GM15510 (cell line): ENCODE measurements around the gene MED16.

Experiments
- POLR2A ChIP-seq: IDR thresholded peaks from 3 replicates; pipeline ENCODE4 v1.6.1; 2011; ENCODE audit warnings: borderline replicate concordance; ENCODE audit not compliant: insufficient read length; ENCODE audit errors: extremely low read depth

Gene MED16

DNA sequence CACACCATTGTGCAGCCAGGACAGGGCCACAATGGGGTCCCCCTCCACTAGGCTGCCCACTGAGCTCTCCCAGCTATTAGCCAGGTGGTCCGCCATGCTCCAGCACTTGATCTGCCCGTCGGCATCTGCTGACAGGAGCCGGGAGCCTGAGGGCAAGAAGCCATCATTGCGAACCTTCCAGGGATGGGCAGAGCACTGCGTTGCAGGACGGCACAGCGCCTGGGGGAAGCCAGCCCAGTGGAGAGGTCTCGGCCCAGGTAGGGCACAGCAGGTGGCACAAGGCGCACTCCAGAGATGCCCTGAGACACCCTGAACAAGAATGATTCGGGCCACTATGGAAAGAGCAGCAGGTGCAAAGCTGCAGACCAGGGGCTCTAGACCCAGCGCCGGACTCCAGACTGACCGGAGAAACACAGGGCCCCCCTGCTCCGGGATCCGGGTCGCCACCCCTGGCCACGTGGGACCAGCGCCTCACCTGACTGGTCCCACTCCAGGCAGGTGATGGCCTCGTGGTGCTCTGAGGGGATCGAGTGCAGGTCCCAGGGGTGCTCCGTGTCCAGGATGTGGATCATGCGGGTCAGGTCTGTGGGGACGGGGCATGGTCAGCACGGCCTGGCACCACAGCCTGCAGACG lies 3.2 kb downstream of the MED16 start:
- TF ChIP-seq POLR2A, result no peak

DNA sequence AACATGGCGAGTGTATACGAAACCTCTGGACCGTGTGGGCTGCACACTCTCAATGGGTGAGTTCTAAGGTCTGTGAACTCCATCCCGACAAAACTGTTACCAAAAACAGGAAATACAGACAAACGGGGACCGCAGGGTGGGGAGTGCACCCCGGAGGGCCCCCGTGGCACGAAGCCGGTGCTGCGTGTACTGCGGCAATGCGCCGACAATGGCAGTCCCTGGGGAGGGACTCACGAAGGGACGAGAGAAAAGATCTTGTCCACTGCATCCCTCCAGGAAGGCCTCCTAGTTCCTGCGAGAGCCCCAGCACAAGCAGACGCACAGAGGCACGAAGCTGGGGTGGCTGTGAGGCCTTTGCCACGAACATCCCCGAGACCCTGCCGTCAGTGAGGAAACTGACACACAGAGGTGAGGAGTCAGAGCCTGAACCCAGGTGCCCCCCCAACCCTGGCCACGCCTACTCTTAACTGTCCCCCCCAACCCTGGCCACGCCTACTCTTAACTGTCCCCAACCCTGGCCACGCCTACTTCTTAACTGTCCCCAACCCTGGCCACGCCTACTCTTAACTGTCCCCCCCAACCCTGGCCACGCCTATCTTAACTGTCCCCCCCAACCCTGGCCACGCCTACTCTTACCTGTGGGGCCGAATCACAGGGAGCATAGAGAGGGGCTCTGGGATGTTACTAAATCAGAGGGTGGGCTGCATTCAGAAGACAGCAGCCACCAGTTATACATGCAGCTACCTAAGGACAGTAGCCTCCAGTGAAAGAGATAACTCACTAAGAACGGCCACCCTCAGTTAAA lies 4.2 kb downstream of the MED16 start:
- no peak for TF ChIP-seq POLR2A

DNA sequence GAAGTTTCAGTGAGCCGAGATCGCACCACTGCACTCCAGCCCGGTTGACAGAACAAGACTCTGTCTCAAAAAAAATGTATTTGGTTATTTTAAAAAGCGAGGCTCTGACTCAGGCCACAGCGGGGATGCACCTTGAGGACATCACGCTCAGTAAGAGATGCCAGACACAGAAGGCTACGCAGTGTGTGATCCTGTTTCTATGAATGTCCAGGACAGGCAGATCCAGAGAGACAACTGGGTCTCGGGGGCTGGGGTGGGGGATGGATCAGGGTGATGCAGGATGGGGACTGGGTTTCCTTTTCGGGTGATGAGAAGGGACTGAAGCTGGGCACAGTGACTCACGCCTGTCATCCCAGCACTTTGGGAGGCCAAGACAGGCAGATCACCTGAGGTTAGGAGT lies 5.4 kb downstream of the MED16 start:
- no peak for TF ChIP-seq POLR2A

DNA sequence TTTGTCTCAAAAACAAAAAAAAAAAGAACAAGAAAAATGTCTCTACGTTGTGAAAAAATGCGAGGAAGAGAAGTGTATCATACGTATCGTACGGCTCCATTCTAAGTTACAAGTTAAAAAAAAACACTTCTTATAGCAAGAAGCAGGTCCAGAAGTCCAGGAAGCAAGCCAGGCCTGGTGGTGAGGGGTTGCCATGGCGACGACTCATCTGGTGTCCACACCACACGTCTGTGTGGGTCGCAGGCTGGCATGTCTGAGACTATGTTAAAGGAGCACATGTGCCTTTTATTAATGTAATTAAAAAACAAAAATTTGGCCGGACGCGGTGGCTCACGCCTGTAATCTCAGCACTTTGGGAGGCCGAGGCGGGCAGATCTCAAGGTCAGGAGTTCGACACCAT lies 5.9 kb downstream of the MED16 start:
- no peak for TF ChIP-seq POLR2A

DNA sequence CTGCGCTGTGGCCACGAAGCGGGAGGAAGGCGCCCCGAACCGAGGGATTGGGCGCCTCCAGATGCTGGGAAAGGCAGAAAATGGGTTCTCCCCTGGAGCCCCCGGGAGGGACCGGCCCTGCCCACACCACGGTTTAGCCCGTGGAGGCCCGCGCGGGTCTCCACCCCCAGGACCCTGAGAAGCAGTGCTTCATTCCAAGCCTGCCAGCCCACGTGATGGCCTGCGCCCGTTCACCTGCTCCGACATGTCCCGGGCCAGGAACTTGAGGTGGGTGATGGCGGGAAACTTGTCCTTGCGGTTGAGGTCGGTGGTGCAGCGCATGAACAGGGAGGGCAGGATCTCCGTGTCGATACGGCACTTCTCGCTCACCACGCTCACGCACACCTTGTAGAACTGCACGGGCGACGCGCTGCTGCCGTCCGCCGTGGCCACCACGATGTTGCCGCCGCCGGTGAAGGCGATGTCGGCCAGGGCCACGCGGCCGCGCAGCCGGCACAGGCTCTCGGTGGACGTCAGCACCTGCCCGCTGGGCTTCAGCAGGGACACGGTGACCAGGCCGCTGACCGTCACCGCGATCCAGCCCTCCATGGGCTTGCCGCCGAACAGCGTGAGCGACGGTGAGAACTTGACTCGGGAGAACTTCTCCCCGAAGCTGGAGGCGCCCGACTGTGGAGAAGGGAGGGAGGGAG lies 7.3 kb downstream of the MED16 start:
- no peak for TF ChIP-seq POLR2A

DNA sequence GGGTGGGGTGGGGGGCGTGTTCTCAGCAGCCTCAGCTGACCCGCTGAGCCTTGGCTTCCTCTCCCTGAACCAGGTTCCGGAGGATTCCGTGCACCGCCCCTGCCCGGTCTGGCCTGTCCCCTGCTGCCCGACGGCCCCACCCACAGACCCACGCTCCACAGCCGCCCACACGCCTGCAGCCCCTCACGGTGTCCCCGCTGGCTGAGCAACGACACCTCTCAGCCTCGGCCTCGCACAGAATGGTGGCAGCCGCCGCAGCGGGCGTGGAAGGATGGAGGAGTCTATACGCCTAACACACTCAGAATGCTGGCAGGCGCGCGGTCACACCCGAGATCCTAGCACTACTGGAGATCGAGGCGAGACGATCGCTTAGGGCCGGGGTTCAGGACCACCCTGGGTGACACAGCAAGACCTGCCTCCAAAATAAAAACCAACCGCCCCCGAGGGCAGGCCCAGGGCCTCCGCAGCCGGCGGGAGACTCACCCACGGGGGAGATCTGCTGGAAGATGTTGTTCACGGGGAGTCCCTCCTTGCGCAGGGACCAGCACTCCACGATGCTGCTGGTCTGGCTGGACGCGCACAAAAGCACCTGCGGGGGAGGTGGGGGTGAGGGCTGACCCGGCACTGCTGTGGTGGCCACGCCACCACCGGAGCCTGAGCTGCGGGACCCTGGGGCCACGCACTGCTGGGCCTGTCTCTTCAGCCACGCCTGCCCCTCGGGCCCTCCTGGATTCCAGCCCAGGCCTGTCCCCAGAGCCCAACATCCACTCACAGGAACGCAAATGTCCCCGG lies 8.4 kb downstream of the MED16 start:
- TF ChIP-seq POLR2A, result no peak

DNA sequence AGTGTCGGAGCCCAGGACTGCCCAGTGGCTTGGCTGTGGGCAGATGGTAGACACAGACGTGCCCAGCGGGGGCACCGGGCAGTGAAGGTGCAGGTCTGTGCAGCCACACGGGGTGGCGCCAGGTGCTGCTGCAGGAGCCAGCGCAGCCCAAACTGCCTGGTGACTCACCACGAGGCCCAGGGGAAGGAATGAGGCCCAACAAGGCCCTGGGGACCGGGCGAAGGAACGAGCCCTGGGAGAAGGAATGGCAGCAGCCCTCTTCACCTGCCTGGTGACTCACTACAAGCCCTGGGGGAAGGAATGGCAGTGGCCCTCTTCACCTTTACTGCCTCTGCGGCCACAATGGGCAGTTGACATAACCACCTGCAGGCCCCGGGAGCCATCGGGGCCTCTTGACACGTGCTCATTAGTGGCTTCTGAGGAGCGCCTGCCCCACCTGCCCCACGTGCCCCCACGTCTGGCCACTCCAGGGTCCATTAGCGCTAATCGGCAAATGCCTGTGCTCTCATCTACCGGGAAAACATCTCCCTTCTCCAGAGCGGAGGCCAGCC lies 9.3 kb downstream of the MED16 start:
- TF ChIP-seq POLR2A, result no peak

DNA sequence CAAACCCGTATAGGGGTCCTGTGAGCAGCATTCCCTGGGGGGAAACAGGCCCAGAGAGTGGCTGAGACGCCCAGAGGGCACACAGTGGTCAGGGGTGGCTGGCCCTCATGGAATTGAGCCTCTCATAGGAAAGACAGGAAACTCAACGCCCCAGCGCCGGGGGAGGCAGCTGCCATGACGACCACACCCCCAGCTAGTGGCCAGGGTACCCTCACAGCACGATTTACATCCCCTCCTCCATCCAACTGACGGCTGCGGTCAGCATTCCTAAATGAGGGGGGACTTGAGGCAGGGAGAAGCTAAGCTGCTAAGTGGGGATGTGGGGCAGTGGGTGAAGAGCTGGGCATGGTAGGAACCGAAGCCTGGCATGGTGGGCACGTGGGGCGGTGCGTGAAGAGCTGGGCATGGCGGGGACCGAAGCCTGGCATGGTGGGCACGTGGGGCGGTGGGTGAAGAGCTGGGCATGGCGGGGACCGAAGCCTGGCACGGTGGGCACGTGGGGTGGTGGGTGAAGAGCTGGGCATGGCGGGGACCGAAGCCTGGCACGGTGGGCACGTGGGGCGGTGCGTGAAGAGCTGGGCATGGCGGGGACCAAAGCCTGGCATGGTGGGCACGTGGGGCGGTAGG lies 10.0 kb downstream of the MED16 start:
- no peak for TF ChIP-seq POLR2A

DNA sequence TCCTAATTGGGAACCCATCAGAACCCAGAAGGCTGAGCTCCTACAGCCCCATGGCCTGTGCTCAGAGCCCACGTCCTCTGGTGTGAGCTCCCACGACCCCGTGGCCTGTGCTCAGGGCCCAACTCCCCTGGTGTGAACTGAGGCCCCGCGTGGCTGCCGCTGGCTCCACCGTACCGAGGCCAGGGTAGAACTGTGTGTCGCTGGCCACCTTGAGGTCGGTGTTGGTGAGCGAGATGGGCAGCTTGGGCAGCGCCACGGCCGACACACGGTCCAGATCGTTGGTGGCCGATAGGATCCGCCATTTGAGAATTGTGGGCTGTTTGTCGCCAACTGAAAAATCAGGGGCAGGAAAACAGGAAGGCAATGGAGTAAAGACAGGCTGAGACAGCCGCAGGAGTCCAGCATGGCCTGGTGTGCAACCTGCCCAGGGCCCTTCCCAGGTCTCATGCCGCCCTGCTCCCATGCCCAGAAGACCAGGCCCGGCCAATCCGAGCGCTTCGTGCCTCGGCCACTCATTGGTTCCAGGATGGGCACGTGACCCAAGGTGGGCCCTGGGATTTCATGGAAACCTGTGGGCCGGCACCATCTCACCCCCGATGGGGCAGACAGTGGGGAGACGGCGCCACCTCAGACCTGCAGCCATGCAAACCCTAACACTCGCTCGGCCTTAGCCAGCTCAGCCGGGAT lies 11.5 kb downstream of the MED16 start:
- no peak for TF ChIP-seq POLR2A

DNA sequence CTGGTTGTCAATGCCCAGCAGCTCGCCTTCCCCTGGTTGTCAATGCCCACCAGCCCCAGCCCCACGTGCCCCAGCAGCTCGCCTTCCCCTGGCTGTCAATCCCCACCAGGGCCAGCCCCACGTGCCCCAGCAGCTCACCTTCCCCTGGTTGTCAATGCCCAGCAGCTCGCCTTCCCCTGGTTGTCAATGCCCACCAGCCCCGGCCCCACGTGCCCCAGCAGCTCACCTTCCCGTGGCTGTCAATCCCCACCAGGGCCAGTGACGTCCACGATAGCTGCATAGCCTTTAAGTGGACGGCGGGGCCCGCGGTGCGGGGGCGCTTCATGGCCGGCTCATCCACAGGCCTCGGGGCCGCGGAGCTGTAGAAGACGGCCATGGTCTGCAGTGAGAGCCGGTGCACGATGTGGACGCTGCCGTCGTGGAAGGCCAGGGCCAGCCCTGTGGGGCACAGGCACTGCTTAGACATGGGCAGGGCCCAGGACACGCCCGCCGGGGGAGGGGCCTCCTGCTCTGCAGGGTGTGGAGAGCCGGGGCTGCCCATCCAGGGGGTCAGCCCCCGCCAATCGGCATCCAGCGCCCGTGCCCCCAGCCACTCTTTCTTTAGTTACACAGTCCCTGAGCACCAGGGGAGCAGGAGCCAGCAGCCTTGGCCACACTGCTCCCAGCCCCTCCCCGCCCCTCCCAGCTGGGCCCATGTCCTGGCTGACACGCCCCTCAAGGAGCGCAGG lies 13.1 kb downstream of the MED16 start:
- no peak for TF ChIP-seq POLR2A

DNA sequence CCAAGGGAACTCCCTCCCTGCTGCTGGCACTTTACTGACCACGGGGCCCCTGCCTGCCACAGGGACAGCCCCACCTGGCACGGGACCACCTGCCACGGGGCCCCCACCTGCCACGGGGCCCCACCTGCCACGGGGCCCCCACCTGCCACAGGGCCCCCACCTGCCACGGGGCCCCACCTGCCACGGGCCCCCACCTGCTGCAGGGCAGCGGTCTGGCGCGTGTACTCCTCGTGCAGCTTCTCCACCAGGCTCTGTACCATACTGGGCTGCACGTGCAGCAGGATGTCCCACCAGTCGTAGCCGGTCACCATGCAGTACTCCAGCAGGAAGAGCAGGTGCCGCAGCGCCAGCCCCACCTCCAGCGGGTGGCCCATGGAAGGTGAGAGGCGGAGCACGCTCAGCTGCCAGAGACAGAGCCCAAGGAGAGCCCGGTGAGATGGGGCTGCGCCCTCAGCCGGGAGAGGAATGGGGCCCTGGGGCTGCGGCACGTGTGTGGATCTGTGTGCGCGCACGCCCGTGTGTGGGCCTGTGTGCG lies 16.1 kb downstream of the MED16 start:
- no peak for TF ChIP-seq POLR2A

DNA sequence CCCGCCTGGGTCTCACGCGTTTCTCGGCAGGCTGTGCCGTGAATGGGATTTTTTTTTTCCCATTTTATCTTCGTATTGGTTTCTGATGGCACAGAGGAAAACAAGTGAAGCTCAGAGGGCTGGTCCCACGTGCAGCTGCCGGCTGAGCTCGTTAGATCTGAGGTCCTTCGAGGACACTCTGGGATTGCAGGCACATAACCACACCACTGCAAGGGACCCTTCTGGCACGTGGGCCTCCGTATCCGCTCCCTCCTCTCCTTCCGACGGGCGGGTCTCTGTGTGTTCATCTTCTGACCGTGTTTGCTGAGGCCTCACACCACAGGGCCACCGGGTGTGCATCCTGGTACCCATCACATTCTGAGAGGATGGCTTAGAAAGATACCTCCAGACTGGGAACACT lies 16.9 kb downstream of the MED16 start:
- no peak for TF ChIP-seq POLR2A

DNA sequence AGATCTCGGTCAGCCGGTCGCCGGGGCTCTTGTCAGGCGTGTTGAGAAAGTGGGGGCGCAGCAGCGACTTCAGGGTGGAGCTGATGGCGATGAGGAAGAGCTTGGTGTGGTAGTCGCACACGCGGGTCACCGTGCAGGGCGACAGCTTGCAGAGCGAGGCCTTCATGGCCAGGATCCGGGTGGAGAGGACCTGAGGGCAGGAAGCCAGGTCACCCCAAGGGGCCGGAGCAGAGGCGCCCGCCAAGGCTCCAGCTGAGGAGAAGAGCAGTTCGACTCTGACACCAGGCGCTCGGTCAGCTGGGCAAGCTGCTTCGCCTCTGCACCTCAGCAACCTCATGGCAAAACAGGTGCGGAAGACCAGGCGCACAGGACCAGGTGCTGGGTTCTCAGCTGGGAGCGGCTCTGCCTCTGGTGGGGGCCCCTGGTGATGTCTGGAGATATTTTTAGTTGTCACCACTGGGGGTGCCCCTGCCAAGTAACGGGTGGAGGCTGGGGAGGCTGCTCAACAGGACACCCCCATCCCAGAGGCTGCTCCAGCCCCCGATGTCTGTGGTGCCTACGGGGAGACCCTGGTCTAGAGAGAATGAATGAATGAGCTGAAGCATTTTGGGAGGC lies 17.6 kb downstream of the MED16 start:
- TF ChIP-seq POLR2A, result no peak

DNA sequence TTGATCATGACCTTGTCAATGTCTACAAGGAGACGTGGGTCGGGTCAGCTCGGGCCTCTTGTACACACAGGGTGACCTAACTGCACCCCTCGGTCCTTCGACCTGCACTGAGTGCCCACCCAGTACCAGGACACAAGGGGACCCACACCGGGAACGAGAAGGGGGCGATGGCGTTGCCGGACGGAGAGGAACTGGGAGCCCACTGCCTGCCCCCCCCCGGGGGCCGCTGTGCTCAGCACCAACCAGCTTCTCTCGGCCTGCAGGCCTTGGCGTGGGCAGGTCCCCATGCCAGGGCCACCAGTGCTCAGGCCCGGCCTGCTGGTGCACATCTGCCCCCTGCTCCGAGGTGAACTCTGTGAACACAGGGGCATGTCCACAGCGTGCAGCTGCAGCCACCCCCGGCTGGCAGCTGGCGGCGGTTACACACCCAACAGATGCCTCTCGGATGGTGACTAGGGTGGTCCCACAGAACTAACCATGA lies 19.4 kb downstream of the MED16 start:
- TF ChIP-seq POLR2A, result no peak
